ENCODE results near the gene HERPUD1.

GRCh38 chr16:56889206-56889605 is 42.7 kb upstream of the HERPUD1 start:
- TF ChIP-seq CTCF (conservative IDR thresholded peaks at IDR 0.05) (no peak), ZFX (IDR thresholded peaks at IDR 0.05) (no peak)
